H1 (cell line): ENCODE measurements around the gene ZPR1.

Experiments used
- BACH1 ChIP-seq: IDR thresholded peaks from 2 replicates; pipeline ENCODE4 v1.6.1; 2012; ENCODE audit warnings: low read length, improper control_type of control experiment
- CBX8 ChIP-seq: fragments of 300-800, 300-1000 bp; sonication (generic); IDR thresholded peaks from 2 replicates; pipeline ENCODE4 v1.7.1; 2016; ENCODE audit warnings: low read depth, low read length, borderline replicate concordance
- CHD2 ChIP-seq: IDR thresholded peaks from 2 replicates; pipeline ENCODE4 v1.6.1; 2012; ENCODE audit warnings: low read length, improper control_type of control experiment
- CREB1 ChIP-seq: IDR thresholded peaks from 2 replicates; pipeline ENCODE4 v1.6.1; 2012; ENCODE audit warnings: inconsistent platforms
- CTCF ChIP-seq, 3 experiments: IDR thresholded peaks; 1 replicate in 2 of 3; 2 replicates in 1 of 3; pipeline versions ENCODE4 v1.5.1 to v1.6.1; 2011; ENCODE audit warnings: low read length in 3 of 3, mild to moderate bottlenecking in 3 of 3, inconsistent platforms in 2 of 3, low read depth in 1 of 3, moderate library complexity in 1 of 3; ENCODE audit not compliant: insufficient read depth in 1 of 3; ENCODE audit errors: control extremely low read depth in 1 of 3
- EP300 ChIP-seq, 2 experiments: IDR thresholded peaks; 1 replicate in 1 of 2; 2 replicates in 1 of 2; pipeline ENCODE4 v1.6.1; 2011 to 2012; ENCODE audit warnings: low read depth in 2 of 2, low read length in 2 of 2, mild to moderate bottlenecking in 2 of 2, borderline replicate concordance in 1 of 2, inconsistent platforms in 1 of 2, moderate library complexity in 1 of 2
- EZH2 ChIP-seq: fragments of 200-600 bp; sonication (generic); IDR thresholded peaks from 2 replicates; pipeline ENCODE4 v1.7.1; 2012; ENCODE audit warnings: low read depth, mild to moderate bottlenecking, moderate library complexity, low read length, inconsistent platforms; ENCODE audit not compliant: severe bottlenecking
- JUND ChIP-seq: IDR thresholded peaks from 2 replicates; pipeline ENCODE4 v1.6.1; 2011; ENCODE audit warnings: mild to moderate bottlenecking, improper control_type of control experiment, low read length
- KDM1A ChIP-seq: fragments of 200-600, 300-600 bp; sonication (generic); IDR thresholded peaks from 2 replicates; pipeline ENCODE4 v1.7.1; 2016; ENCODE audit warnings: mild to moderate bottlenecking, low read length, borderline replicate concordance
- NRF1 ChIP-seq: IDR thresholded peaks from 2 replicates; pipeline ENCODE4 v1.6.1; 2011; ENCODE audit warnings: mild to moderate bottlenecking, low read depth, low read length, improper control_type of control experiment
- POLR2A ChIP-seq, 2 experiments: IDR thresholded peaks; 1 replicate in 1 of 2; 2 replicates in 1 of 2; pipeline ENCODE4 v1.6.1; 2011; ENCODE audit warnings: low read depth in 2 of 2, low read length in 2 of 2, mild to moderate bottlenecking in 2 of 2; ENCODE audit errors: control extremely low read depth in 1 of 2
- POLR2AphosphoS5 ChIP-seq: IDR thresholded peaks from 2 replicates; pipeline ENCODE4 v1.6.1; 2011; ENCODE audit warnings: low read depth, low read length
- RBBP5 ChIP-seq: IDR thresholded peaks from 2 replicates; pipeline ENCODE4 v1.7.1; 2012; ENCODE audit warnings: low read depth, mild to moderate bottlenecking, inconsistent platforms, low read length, moderate library complexity, borderline replicate concordance
- SIN3A ChIP-seq, 2 experiments: IDR thresholded peaks in 1 of 2; conservative IDR thresholded peaks in 1 of 2; 2 replicates each; pipeline ENCODE4 v1.6.1; 2011 to 2012; ENCODE audit warnings: low read length in 2 of 2, improper control_type of control experiment in 1 of 2, low read depth in 1 of 2, mild to moderate bottlenecking in 1 of 2

GRCh38 chr11:116730241-116730561 is 57.6 kb downstream of the ZPR1 start:
- TF ChIP-seq CTCF (IDR thresholded peaks at IDR 0.05; ENCODE audit: control extremely low read depth in 1 of 3, insufficient read depth in 1 of 3, low read depth in 1 of 3, low read length in 3 of 3) (no peak), CHD2 (no peak), EP300 (IDR thresholded peaks at IDR 0.05; ENCODE audit: borderline replicate concordance in 1 of 2, low read depth in 2 of 2, low read length in 2 of 2) (no peak), POLR2A (IDR thresholded peaks at IDR 0.05; ENCODE audit: control extremely low read depth in 1 of 2, low read depth in 2 of 2, low read length in 2 of 2) (no peak), JUND (no peak), SIN3A (conservative IDR thresholded peaks at IDR 0.05 in 1 of 2, IDR thresholded peaks at IDR 0.05 in 1 of 2; ENCODE audit: low read depth in 1 of 2, low read length in 2 of 2) (no peak), POLR2AphosphoS5 (no peak), RBBP5 (no peak), EZH2 (no peak), CBX8 (no peak), NRF1 (no peak), KDM1A (no peak), BACH1 (no peak), CREB1 (no peak)
